ENCODE data around the gene PCNP. TPM values are rescaled to one million over a fixed set of nuclear protein-coding genes. Genes with fewer than 3 reads are reported as not detected.
"Not testable (repeated sequence)": the region's sequence is repeated elsewhere in the genome, so short reads cannot be mapped to it uniquely, and the experiment has no call there.

The PCNP gene
- total RNA-seq, 4 donors from 2014 or later: 104 to 126 (median 117) TPM

GRCh38 chr3:101542957-101543356, 31.0 kb upstream of the PCNP start:
- Histone ChIP-seq H3K36me3 (no peaks in the 10 kb centered on the region), H3K27ac (no peak overlapping the region), H3K4me3 (no peak overlapping the region), H3K4me1 (no peaks in the 10 kb centered on the region), H3K27me3 (no peaks in the 10 kb centered on the region), H3K9me3 (no peaks in the 10 kb centered on the region)
- no peak for TF ChIP-seq POLR2A (IDR thresholded peaks at IDR 0.05)
- no peak for TF ChIP-seq EP300 (IDR thresholded peaks at IDR 0.05)
- TF ChIP-seq, protein P1, sequence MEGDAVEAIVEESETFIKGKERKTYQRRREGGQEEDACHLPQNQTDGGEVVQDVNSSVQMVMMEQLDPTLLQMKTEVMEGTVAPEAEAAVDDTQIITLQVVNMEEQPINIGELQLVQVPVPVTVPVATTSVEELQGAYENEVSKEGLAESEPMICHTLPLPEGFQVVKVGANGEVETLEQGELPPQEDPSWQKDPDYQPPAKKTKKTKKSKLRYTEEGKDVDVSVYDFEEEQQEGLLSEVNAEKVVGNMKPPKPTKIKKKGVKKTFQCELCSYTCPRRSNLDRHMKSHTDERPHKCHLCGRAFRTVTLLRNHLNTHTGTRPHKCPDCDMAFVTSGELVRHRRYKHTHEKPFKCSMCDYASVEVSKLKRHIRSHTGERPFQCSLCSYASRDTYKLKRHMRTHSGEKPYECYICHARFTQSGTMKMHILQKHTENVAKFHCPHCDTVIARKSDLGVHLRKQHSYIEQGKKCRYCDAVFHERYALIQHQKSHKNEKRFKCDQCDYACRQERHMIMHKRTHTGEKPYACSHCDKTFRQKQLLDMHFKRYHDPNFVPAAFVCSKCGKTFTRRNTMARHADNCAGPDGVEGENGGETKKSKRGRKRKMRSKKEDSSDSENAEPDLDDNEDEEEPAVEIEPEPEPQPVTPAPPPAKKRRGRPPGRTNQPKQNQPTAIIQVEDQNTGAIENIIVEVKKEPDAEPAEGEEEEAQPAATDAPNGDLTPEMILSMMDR (IDR thresholded peaks at IDR 0.05): no peak
- no peak for DNase-seq (ENCODE audit: low spot score in 2 of 2)

- no peak overlapping the region for H3K4me3 ChIP-seq
- TF ChIP-seq, protein P1 (IDR thresholded peaks at IDR 0.05): no peak
- TF ChIP-seq POLR2A (IDR thresholded peaks at IDR 0.05) (no peak), EP300 (IDR thresholded peaks at IDR 0.05) (no peak)
- no peaks in the 10 kb centered on the region for H3K27me3 ChIP-seq
- no peak for DNase-seq (ENCODE audit: low spot score in 2 of 2)
- no peaks in the 10 kb centered on the region for H3K36me3 ChIP-seq
- 79 to 90% methylated on average over 1 of the region's 1 CpG for WGBS, 2 donors
- no peak overlapping the region for H3K27ac ChIP-seq
- no peaks in the 10 kb centered on the region for H3K4me1 ChIP-seq
- H3K9me3 ChIP-seq: no peaks in the 10 kb centered on the region
These were observed 29.7 kb upstream of the PCNP start for GRCh38 chr3:101544161-101544850.

DNA sequence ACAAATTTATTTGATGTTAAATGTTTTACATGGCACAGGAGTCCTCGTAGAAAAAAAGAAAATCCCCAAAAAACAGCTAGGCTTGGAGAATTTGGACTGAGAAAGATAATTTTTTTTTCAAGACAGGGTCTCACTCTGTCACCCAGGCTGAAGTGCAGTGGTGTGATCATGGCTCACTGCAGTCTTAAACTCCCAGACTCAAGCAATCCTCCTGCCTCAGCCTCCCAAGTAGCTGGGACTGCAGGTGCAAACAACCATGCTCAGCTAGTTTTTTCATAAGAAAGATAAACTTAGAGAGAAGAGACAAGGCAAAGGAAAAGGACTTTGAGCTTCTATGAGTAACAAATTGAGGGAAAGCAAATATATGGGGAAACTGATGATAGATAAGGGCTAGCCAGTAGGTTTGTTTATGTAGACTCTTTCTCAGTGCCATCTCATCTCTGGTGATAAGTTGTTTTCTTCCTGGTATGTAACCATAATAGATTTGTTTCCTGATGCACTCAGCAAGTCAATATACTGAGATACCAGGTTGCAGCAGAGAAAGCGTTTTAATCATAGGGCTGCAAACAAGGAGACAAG, 25.4 kb upstream of the PCNP start:
- no peaks in the 10 kb centered on the region for H3K36me3 ChIP-seq
- H3K4me1 ChIP-seq: no peaks in the 10 kb centered on the region
- no peaks in the 10 kb centered on the region for H3K9me3 ChIP-seq
- WGBS, 2 donors: 68 to 75% methylated on average over 2 of the region's 2 CpGs
- H3K4me3 ChIP-seq: no peak overlapping the region
- H3K27me3 ChIP-seq: no peaks in the 10 kb centered on the region
- no peak for DNase-seq (ENCODE audit: low spot score in 2 of 2)
- TF ChIP-seq POLR2A (IDR thresholded peaks at IDR 0.05) (no peak), EP300 (IDR thresholded peaks at IDR 0.05) (no peak)
- TF ChIP-seq, protein P1 (IDR thresholded peaks at IDR 0.05): no peak
- H3K27ac ChIP-seq: no peak overlapping the region

DNA sequence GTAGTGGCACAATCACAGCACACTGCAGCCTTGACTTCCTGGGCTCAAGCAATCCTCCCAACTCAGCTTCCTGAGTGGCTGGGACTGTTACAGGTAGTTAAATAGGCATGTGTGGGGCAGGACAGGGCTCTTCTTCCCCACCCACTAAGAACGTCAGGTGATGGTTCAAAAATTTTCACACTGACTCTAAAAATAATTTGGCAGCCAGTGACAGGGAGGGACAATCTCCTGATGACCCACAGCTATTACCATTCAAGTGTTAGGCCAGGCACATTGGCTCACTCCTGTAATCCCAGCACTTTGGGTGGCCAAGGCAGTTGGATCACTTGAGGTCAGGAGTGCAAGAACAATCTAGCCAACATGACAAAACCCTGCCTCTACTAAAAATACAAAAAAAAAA, 24.5 kb upstream of the PCNP start:
- no peaks in the 10 kb centered on the region for H3K9me3 ChIP-seq
- no peak overlapping the region for H3K4me3 ChIP-seq
- no peaks in the 10 kb centered on the region for H3K36me3 ChIP-seq
- TF ChIP-seq POLR2A (IDR thresholded peaks at IDR 0.05) (no peak), EP300 (IDR thresholded peaks at IDR 0.05) (no peak)
- TF ChIP-seq, protein P1 (IDR thresholded peaks at IDR 0.05): no peak
- no peak overlapping the region for H3K27ac ChIP-seq
- H3K27me3 ChIP-seq: no peaks in the 10 kb centered on the region
- no peak for DNase-seq (ENCODE audit: low spot score in 2 of 2)
- H3K4me1 ChIP-seq: no peaks in the 10 kb centered on the region
- WGBS, 2 donors: 71 to 87% methylated on average over 1 of the region's 1 CpG

- H3K36me3 ChIP-seq; DNase-seq (ENCODE audit: low spot score in 2 of 2); H3K4me1 ChIP-seq; H3K9me3 ChIP-seq; H3K27ac ChIP-seq; H3K4me3 ChIP-seq: not testable (repeated sequence)
- WGBS, 2 donors: 91 to 94% methylated on average over 34 to 44 of the region's 50 CpGs
- peaks cover 0 to 15% of the 10 kb centered on the region in 2 donors for H3K27me3 ChIP-seq
These were observed 22.5 kb upstream of the PCNP start for GRCh38 chr3:101551359-101552081.

DNA sequence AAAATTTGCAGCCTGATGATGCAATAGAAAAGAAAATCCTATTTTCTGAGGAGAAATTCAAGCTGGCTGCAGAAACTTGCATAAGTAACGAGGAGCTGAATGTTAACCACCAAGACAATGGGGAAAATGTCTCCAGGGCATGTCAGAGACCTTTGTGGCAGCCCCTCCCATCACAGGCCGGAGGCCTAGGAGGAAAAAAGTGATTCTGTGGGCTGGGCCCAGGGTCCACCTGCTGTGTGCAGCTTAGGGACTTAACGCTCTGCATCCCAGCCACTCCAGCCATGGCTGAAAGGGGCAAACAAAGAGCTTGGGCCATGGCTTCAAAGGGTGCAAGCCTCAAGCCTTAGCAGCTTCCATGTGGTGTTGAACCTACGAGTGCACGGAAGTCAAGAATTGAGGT, 20.6 kb upstream of the PCNP start:
- not testable (repeated sequence) for H3K27ac ChIP-seq; H3K4me3 ChIP-seq; H3K36me3 ChIP-seq; DNase-seq (ENCODE audit: low spot score in 2 of 2); H3K9me3 ChIP-seq; H3K4me1 ChIP-seq
- 63 to 68% methylated on average over 5 of the region's 5 CpGs for WGBS, 2 donors
- H3K27me3 ChIP-seq: peaks cover 0 to 26% of the 10 kb centered on the region in 2 donors

Measured in tibial nerve (tissue), 4 donors.